Body of pancreas (tissue), 4 donors: ENCODE measurements around the gene AGRP. TPM values are rescaled to one million over a fixed set of nuclear protein-coding genes. Genes with fewer than 3 reads are reported as not detected.

Source experiments
- ATAC-seq: fragments of 150-250 bp; one replicate; pipeline ENCODE4 v1.9.1; 2016
- DNase-seq, 4 donors: peaks; one replicate each; pipeline ENCODE4 v3.0.0-alpha.2; 2019
- H3K27ac ChIP-seq, 4 donors: fragments of 200-600 bp; sonication (generic); 1 replicate in 3 of 4; 2 replicates in 1 of 4; pipeline versions ENCODE4 v1.5.1 to v1.6.1; 2016 to 2019; ENCODE audit warnings: mild to moderate bottlenecking in 1 of 4, mixed read lengths in 1 of 4, moderate library complexity in 1 of 4
- H3K27me3 ChIP-seq, 2 donors: fragments of 200-600 bp; sonication (generic); one replicate each; pipeline ENCODE4 v1.6.0; 2016; ENCODE audit warnings: mild to moderate bottlenecking in 1 of 2
- H3K36me3 ChIP-seq, 2 donors: fragments of 200-600 bp; sonication (generic); replicated peaks in 1 of 2; 2 replicates each; pipeline ENCODE4 v1.5.1; 2016; ENCODE audit warnings: low read depth in 2 of 2; ENCODE audit not compliant: insufficient read depth in 1 of 2
- H3K4me1 ChIP-seq: fragments of 200-600 bp; sonication (generic); one replicate; pipeline ENCODE4 v1.6.0; 2016
- H3K4me3 ChIP-seq, 2 donors: fragments of 200-600 bp; sonication (generic); 1 replicate in 1 of 2; 2 replicates in 1 of 2; pipeline ENCODE4 v1.5.1; 2016 to 2019
- H3K9me3 ChIP-seq, 3 donors: fragments of 200-600 bp; sonication (generic); 1 replicate in 2 of 3; 2 replicates in 1 of 3; pipeline ENCODE4 v1.5.1; 2016
- POLR2A ChIP-seq, 3 donors: fragments of 450-650 bp; IDR thresholded peaks; one replicate each; pipeline ENCODE4 v1.6.1; 2016; ENCODE audit warnings: antibody characterized with exemption in 3 of 3, mild to moderate bottlenecking in 2 of 3
- WGBS, 2 donors: methylation state at CpG; one replicate each; pipeline ENCODE4 v1.1.5; 2017; 5-methylcytosine and 5-hydroxymethylcytosine counted together
- intact Hi-C: fragments of 100-400 bp; cut with DNase I; formaldehyde crosslinking; loops from one replicate; pipeline ENCODE4 v1.15.1; 2023
- total RNA-seq, 2 donors: library from RNA; depleted of rRNA; stranded (reverse); fragments of >200 nt; gene quantifications; one replicate each; pipeline ENCODE4 v1.1.0, GENCODE V29; 2016
- TF ChIP-seq, protein P1 (sequence below), 7 experiments: fragments of 450-650 bp in 4 of 7; fragments of 200-600 bp in 3 of 7; sonication (generic) in 3 of 7; IDR thresholded peaks; one replicate each; pipeline ENCODE4 v1.5.1; 2016 to 2019; ENCODE audit warnings: antibody characterized with exemption in 7 of 7

AGRP gene
- total RNA-seq, 2 donors from 2014 or later = not detected

DNA sequence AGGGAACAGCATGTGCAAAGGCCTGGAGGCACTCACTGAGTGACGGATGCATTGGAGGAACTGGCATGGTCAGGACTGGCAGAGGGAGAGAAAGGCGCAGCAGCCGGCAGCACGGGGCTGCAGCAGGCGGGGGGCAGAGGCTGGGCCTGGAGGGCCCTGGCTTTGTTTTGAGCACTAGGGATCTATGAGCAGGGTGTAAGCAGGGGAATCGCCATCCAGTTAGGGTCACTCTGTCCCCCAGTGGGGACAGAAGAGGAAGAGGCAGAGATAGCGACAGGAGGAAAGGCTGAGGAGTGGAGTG lies 38.3 kb downstream of the AGRP start:
- intact Hi-C loops = no loop called here
- DNase-seq = no peak
- no peak for ATAC-seq
- Histone ChIP-seq H3K27ac (peak overlapping the region in 1 of 4 donors; percentile 22), H3K9me3 (no peaks in the 10 kb centered on the region), H3K4me3 (no peak overlapping the region), H3K27me3 (no peaks in the 10 kb centered on the region), H3K36me3 (no peaks in the 10 kb centered on the region), H3K4me1 (peaks cover 79% of the 10 kb centered on the region)
- TF ChIP-seq POLR2A (IDR thresholded peaks at IDR 0.05) = no peak
- TF ChIP-seq, protein P1, sequence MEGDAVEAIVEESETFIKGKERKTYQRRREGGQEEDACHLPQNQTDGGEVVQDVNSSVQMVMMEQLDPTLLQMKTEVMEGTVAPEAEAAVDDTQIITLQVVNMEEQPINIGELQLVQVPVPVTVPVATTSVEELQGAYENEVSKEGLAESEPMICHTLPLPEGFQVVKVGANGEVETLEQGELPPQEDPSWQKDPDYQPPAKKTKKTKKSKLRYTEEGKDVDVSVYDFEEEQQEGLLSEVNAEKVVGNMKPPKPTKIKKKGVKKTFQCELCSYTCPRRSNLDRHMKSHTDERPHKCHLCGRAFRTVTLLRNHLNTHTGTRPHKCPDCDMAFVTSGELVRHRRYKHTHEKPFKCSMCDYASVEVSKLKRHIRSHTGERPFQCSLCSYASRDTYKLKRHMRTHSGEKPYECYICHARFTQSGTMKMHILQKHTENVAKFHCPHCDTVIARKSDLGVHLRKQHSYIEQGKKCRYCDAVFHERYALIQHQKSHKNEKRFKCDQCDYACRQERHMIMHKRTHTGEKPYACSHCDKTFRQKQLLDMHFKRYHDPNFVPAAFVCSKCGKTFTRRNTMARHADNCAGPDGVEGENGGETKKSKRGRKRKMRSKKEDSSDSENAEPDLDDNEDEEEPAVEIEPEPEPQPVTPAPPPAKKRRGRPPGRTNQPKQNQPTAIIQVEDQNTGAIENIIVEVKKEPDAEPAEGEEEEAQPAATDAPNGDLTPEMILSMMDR (IDR thresholded peaks at IDR 0.05) = no peak
- 89 to 93% methylated on average over 7 of the region's 7 CpGs for WGBS, 2 donors

DNA sequence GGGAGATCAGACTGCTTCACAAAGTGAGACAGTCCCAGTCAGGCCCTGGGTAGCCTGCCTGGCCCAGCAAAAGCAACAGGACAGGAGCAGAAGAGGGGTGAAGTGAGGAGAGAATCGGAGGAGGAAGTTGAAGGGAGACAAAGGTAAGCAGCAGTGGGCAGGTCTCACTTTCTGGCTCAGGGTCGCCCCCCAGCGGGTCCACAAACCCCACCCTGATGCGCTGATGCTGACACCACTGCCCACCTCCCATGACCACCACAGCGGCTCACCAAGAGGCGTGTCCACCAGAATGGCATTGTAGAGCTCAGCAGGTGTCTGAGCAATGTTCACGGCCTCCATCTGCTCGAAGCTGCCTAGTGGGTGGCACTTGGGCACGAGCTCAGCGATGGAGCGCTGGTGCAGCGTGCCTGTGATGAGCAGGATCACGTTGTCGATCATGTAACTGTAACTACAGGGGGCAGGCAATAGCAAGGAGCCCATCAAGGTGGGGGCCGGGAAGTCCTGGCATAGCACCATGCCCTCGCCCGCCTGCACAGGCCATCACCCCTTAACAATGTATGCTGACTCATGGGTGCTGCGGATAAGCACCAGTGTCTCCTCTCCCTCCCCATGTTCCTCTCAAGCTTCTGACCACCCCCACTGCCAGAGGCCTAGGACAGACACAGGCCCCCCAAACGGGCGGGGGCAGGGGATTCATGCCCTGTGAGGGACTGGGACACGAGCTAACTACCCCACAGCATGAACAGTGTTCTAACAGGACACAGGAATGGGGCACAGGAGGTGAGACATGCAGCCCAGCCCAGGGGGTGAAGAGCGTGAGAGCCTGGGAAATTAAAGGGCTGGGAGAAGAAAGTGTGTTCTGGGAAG lies 38.9 kb downstream of the AGRP start:
- TF ChIP-seq, protein P1 (IDR thresholded peaks at IDR 0.05) = no peak
- no peak for TF ChIP-seq POLR2A (IDR thresholded peaks at IDR 0.05)
- DNase-seq (no peak), ATAC-seq (no peak)
- no peaks in the 10 kb centered on the region for H3K27me3 ChIP-seq
- intact Hi-C loops = no loop called here
- H3K36me3 ChIP-seq = peaks cover 0 to 1% of the 10 kb centered on the region in 2 donors
- H3K27ac ChIP-seq = no peak overlapping the region
- 73 to 81% methylated on average over 14 to 22 of the region's 22 CpGs for WGBS, 2 donors
- no peak overlapping the region for H3K4me3 ChIP-seq
- no peaks in the 10 kb centered on the region for H3K9me3 ChIP-seq
- peaks cover 73% of the 10 kb centered on the region for H3K4me1 ChIP-seq

DNA sequence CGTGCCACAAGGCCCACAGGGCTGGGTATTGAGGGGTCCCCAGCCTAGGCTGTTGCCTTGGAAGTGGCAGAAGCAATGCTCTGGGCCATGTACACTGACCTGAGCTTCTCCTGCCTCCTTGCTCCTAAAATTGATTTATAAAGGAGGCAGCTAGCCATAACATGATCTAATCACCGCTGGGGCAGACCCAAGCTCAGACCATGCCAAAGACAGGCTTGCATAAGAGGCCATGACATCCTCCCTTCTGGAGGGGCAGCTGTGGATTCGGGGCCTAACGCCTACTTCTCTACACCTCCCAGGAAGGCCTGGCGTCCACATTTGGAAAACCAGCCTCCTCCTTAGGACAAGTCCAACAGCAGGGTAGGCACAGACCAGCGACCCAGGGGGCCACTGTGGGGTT lies 40.1 kb downstream of the AGRP start:
- TF ChIP-seq POLR2A (IDR thresholded peaks at IDR 0.05) = no peak
- TF ChIP-seq, protein P1 (IDR thresholded peaks at IDR 0.05) = no peak
- Histone ChIP-seq H3K4me1 (peaks cover 67% of the 10 kb centered on the region), H3K9me3 (no peaks in the 10 kb centered on the region), H3K36me3 (peaks cover 4 to 11% of the 10 kb centered on the region in 2 donors), H3K4me3 (no peak overlapping the region), H3K27ac (peak overlapping the region in 3 of 4 donors; percentile 19 to 69 (median 24)), H3K27me3 (no peaks in the 10 kb centered on the region)
- peak in 2 of 4 donors; percentile 25 to 41 for DNase-seq
- intact Hi-C loops = no loop called here
- 68 to 69% methylated on average over 5 to 6 of the region's 6 CpGs for WGBS, 2 donors
- ATAC-seq = no peak

DNA sequence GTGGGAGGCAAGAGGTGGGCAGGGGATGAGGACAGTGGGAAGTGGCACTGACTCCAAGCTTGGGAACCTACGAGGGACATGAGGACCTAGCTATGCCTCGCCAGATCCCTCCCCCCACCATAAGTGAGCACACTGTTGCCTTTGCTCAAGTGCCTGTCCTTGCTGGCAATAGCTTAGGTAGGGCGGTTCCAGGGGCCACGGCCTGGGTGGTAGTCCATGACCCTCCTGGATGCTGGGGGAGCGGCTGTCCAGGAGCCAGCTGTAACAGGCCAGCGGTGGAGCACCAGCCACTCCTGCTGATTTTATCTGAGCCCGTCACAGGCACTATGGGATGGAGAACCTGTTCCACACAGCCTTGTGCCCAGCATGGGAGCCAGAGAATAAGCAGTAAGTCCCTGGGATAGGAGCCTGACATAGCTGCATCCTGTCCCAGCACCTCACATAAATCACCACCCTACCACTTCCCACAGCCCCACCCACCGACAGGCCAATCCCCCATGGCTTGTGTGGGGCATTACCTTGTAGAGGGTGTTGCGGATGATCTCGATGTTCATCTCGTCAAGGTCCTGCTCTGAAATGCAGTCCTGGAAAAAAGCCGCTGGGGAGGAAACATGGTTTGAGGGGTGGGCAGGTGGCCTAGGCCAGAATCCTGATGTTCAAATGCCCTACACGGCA lies 40.6 kb downstream of the AGRP start:
- H3K4me3 ChIP-seq = no peak overlapping the region
- WGBS, 2 donors = 89 to 93% methylated on average over 8 to 13 of the region's 13 CpGs
- intact Hi-C loops = no loop called here
- no peak for TF ChIP-seq POLR2A (IDR thresholded peaks at IDR 0.05)
- TF ChIP-seq, protein P1 (IDR thresholded peaks at IDR 0.05) = no peak
- ATAC-seq (no peak), DNase-seq (no peak)
- H3K9me3 ChIP-seq = no peaks in the 10 kb centered on the region
- H3K36me3 ChIP-seq = peaks cover 9 to 12% of the 10 kb centered on the region in 2 donors
- H3K4me1 ChIP-seq = peaks cover 64% of the 10 kb centered on the region
- peak overlapping the region; percentile 10 to 69 (median 22) for H3K27ac ChIP-seq
- no peaks in the 10 kb centered on the region for H3K27me3 ChIP-seq
